ENCODE measurements around the gene CALML3.

DNA sequence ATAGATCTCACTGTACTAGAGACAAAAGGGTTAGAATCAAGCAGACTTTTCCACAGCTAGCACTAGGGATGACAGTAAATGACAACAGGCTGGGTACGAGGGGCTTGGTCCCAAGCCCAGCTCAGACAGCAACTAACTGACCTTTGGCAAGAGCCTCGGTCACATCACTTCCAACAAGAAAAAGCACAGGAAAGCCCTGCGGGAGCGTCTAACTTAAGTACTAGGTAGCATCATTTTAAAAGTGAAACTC is 22.8 kb downstream of the CALML3 start:
- TF ChIP-seq, protein P1, sequence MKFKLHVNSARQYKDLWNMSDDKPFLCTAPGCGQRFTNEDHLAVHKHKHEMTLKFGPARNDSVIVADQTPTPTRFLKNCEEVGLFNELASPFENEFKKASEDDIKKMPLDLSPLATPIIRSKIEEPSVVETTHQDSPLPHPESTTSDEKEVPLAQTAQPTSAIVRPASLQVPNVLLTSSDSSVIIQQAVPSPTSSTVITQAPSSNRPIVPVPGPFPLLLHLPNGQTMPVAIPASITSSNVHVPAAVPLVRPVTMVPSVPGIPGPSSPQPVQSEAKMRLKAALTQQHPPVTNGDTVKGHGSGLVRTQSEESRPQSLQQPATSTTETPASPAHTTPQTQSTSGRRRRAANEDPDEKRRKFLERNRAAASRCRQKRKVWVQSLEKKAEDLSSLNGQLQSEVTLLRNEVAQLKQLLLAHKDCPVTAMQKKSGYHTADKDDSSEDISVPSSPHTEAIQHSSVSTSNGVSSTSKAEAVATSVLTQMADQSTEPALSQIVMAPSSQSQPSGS (IDR thresholded peaks at IDR 0.05; ENCODE audit: low read length) = no peak
- TF ChIP-seq JUN (IDR thresholded peaks at IDR 0.05; ENCODE audit: low read depth, low read length) (no peak), POLR2A (IDR thresholded peaks at IDR 0.05; ENCODE audit: control extremely low read depth in 1 of 2, low read depth in 2 of 2, low read length in 2 of 2) (no peak), POLR2AphosphoS5 (IDR thresholded peaks at IDR 0.05; ENCODE audit: low read depth, low read length) (no peak), FOSL1 (IDR thresholded peaks at IDR 0.05; ENCODE audit: insufficient read depth, low read depth, low read length) (no peak)
- TF ChIP-seq, protein P2, sequence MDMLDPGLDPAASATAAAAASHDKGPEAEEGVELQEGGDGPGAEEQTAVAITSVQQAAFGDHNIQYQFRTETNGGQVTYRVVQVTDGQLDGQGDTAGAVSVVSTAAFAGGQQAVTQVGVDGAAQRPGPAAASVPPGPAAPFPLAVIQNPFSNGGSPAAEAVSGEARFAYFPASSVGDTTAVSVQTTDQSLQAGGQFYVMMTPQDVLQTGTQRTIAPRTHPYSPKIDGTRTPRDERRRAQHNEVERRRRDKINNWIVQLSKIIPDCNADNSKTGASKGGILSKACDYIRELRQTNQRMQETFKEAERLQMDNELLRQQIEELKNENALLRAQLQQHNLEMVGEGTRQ (IDR thresholded peaks at IDR 0.05; ENCODE audit: low read length) = no peak

Data from H1 (cell line).